ENCODE measurements around the gene SOD1.

Gene SOD1

DNA sequence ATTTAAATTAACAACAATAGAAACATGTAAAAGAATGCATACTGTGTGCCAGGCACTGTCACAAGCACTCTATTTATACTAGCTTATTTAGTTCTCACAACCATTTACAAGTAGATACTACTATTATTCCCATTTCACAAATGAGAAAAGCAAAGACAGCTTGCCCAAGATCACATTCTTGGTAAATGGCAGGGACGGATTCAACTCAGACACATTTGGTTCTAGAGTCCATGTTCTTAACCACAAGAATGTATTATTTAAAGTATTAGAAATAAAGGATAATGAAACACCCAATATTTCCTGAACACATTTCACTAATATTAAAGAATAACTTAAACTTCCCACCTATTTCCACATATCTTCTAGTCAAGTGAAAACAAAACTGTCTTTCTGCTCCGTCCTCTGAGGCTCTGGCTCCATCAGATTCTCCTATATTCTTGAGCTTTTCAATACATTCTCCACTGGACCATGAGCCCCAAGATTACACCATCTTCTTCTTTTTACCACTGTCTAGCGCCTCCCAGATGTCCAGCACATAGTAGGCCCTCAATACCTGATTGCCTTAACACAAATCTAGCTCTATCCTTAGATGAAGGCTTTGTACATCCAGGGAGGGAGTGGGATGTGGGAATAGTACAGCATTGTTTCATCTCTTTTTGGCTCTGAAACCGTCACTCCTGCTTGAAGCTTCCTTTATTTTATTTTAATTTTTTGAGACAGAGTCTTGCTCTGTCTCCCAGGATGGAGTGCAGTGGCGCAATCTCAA is 29.3 kb downstream of the SOD1 start:
- H3K4me3 Mint-ChIP-seq: no peak overlapping the region
- no peaks in the 10 kb centered on the region for H3K27me3 Mint-ChIP-seq
- peaks cover 19% of the 10 kb centered on the region for H3K36me3 Mint-ChIP-seq

GRCh38 chr21:31693222-31693621 is 33.7 kb downstream of the SOD1 start:
- Mint-ChIP-seq H3K9me3 (no peaks in the 10 kb centered on the region), H3K27me3 (no peaks in the 10 kb centered on the region), H3K36me3 (peaks cover 23% of the 10 kb centered on the region), H3K4me3 (no peak overlapping the region), H3K27ac (no peak overlapping the region), H3K4me1 (peaks cover 3% of the 10 kb centered on the region)

More for the DNA sequence above, 29.3 kb downstream of the SOD1 start:
- Mint-ChIP-seq H3K27ac (peak overlapping the region; percentile 47), H3K9me3 (no peaks in the 10 kb centered on the region), H3K4me1 (no peaks in the 10 kb centered on the region)

DNA sequence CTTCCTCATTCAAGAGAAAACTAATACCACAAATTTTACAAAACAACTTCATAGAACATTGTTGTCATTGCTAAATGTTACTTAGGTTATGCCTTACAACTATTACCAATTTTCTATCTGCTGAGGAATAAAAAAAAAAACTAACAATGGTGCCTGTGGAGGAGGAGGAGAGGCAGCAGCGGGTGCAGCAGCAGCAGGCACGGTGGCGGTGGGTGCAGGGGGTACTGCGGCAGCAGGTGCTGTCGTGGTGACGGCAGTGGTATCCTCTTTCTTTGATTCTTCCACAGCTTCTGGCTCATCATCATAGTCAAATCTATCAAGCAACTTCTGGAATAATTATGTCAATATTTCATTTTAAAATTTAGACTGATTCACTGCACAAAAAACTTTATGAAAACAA is 36.9 kb downstream of the SOD1 start:
- H3K9me3 Mint-ChIP-seq: no peaks in the 10 kb centered on the region
- no peak overlapping the region for H3K4me3 Mint-ChIP-seq
- peaks cover 8% of the 10 kb centered on the region for H3K4me1 Mint-ChIP-seq
- no peaks in the 10 kb centered on the region for H3K27me3 Mint-ChIP-seq
- peak overlapping the region; percentile 10 for H3K27ac Mint-ChIP-seq
- peaks cover 25% of the 10 kb centered on the region for H3K36me3 Mint-ChIP-seq

- Mint-ChIP-seq H3K9me3 (no peaks in the 10 kb centered on the region), H3K27ac (peak overlapping the region; percentile 55), H3K4me1 (peaks cover 11% of the 10 kb centered on the region), H3K27me3 (no peaks in the 10 kb centered on the region), H3K36me3 (peaks cover 24% of the 10 kb centered on the region), H3K4me3 (no peak overlapping the region)
Observed at GRCh38 chr21:31698461-31698860, 39.0 kb downstream of the SOD1 start.

DNA sequence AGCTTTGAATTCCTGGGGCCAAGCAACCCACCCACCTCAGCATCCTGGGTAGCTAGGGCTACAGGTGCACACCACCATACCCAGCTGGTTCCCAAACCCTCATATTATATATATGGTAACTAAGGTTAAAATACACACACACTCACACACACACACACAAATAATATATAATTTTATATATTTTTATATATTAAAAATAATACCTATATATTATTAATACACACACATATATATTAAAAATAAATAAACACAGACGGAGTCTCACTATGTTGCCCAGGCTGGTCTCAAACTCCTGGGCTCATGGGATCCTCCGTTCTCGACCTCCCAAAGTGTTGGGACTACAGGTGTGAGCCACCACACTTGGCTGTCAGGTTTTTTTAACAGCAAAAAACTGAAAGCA is 40.5 kb downstream of the SOD1 start:
- Mint-ChIP-seq H3K9me3 (no peaks in the 10 kb centered on the region), H3K27me3 (no peaks in the 10 kb centered on the region), H3K36me3 (peaks cover 19% of the 10 kb centered on the region), H3K27ac (no peak overlapping the region), H3K4me3 (no peak overlapping the region), H3K4me1 (peaks cover 15% of the 10 kb centered on the region)

DNA sequence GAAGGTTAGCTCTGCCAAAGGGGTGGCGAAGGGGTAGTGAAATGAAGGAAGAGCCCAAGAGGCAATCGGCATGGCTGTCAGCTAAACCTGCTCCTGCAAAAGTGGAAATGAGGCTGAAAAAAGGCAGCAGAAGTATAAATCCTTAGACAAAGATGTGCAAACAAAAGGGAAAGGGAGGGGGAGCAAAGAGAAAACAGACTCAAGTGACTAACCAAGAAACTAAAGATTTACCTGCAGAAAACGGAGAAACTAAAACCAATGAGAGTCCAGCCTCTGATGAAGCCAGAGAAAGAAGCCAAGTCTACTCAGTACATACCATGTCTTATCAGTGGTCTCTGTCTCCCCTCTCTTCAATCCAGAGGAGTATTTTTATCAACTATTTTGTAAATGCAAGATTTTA is 47.1 kb downstream of the SOD1 start:
- Mint-ChIP-seq H3K4me3 (no peak overlapping the region), H3K9me3 (no peaks in the 10 kb centered on the region), H3K36me3 (peaks cover 8% of the 10 kb centered on the region), H3K27ac (no peak overlapping the region), H3K27me3 (no peaks in the 10 kb centered on the region), H3K4me1 (peaks cover 58% of the 10 kb centered on the region)

DNA sequence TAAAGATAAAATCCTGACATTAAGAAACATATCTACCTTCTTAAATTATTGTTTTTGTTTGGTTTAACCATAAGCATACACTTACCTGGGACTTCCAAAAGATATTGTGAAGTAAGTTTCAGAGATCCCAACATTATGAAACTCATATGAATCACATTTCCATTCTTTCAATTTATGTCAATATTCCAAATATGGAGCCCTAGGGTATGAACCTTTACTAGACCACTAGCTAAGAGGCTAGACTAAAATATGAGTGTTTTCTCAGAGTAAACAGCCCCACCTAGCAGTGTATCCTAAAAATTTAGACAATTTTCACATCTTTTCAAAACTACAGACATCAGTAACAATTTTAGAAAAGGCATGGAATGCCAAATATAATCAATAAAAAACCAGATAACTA is 48.0 kb downstream of the SOD1 start:
- H3K9me3 Mint-ChIP-seq: no peaks in the 10 kb centered on the region
- H3K27me3 Mint-ChIP-seq: no peaks in the 10 kb centered on the region
- peak overlapping the region; percentile 46 for H3K27ac Mint-ChIP-seq
- peaks cover 6% of the 10 kb centered on the region for H3K36me3 Mint-ChIP-seq
- H3K4me1 Mint-ChIP-seq: peaks cover 65% of the 10 kb centered on the region
- no peak overlapping the region for H3K4me3 Mint-ChIP-seq

DNA sequence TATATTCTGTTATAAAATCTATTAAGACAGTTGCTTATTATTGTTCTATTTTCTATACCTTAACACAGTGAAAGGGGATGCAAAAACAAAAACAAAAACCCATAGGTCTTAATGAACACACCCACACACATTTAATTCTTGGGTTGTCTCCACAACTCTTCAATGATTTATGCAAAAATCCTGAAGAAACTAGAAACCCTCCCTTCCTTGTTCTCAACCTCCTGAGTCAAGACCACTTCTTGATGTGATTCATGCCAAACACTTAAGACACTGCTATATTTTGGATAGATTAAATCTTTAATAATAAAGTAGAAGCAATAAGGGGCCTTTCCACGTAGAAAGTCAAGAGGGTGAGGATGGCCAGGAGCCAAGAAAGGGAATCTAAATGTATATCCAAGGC is 49.0 kb downstream of the SOD1 start:
- Mint-ChIP-seq H3K9me3 (no peaks in the 10 kb centered on the region), H3K27me3 (no peaks in the 10 kb centered on the region), H3K4me1 (peaks cover 72% of the 10 kb centered on the region), H3K27ac (no peak overlapping the region), H3K4me3 (no peak overlapping the region), H3K36me3 (peaks cover 6% of the 10 kb centered on the region)

- Mint-ChIP-seq H3K4me1 (peaks cover 87% of the 10 kb centered on the region), H3K36me3 (peaks cover 4% of the 10 kb centered on the region), H3K4me3 (peak overlapping the region; percentile 31), H3K9me3 (no peaks in the 10 kb centered on the region), H3K27me3 (no peaks in the 10 kb centered on the region), H3K27ac (no peak overlapping the region)
Observed at GRCh38 chr21:31710586-31710985, 51.1 kb downstream of the SOD1 start.

DNA sequence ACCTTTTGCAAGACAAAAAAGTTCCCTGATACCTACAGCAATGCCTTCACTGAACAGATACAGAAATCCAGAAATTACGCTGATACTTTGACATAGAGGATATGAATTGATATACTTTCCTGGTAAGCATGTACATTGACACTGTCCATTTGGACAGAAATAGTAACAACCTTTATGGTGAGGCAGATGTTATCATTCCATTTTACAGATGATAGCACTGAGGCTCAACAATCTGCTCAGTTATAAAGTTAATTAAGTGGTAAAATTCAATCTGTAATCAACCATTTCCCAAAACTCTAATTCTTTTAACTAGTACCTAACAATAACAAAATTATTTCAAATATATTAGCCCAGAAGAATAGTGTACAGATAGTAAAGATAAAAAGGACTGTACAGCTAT is 51.8 kb downstream of the SOD1 start:
- Mint-ChIP-seq H3K4me1 (peaks cover 92% of the 10 kb centered on the region), H3K27ac (no peak overlapping the region), H3K27me3 (no peaks in the 10 kb centered on the region), H3K4me3 (no peak overlapping the region), H3K36me3 (peaks cover 4% of the 10 kb centered on the region), H3K9me3 (no peaks in the 10 kb centered on the region)

- peaks cover 4% of the 10 kb centered on the region for H3K36me3 Mint-ChIP-seq
- H3K9me3 Mint-ChIP-seq: no peaks in the 10 kb centered on the region
- H3K27ac Mint-ChIP-seq: no peak overlapping the region
- no peak overlapping the region for H3K4me3 Mint-ChIP-seq
- H3K27me3 Mint-ChIP-seq: no peaks in the 10 kb centered on the region
- H3K4me1 Mint-ChIP-seq: peaks cover 92% of the 10 kb centered on the region
Observed at GRCh38 chr21:31711745-31712285, 52.3 kb downstream of the SOD1 start.

DNA sequence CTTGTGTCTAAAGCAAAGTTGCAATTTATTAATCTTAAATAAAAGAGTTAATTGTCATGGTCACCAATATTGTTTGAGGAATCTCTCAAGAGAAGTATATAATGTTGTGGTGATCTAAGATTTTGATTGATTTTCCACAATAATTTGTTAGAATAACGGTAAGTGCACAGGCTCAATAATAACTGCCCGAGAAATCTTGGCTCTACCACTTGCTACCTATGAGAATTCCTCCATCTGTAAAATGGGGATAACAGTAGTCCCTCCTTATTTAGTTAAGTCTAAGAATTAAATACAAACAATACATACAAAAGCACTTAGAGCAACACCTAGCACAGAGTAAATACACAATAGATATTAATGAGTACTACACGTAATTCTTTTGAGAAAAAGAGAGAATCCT is 53.6 kb downstream of the SOD1 start:
- peaks cover 91% of the 10 kb centered on the region for H3K4me1 Mint-ChIP-seq
- peak overlapping the region; percentile 66 for H3K27ac Mint-ChIP-seq
- H3K9me3 Mint-ChIP-seq: no peaks in the 10 kb centered on the region
- H3K4me3 Mint-ChIP-seq: no peak overlapping the region
- H3K27me3 Mint-ChIP-seq: no peaks in the 10 kb centered on the region
- H3K36me3 Mint-ChIP-seq: peaks cover 3% of the 10 kb centered on the region

- Mint-ChIP-seq H3K36me3 (peaks cover 3% of the 10 kb centered on the region), H3K4me3 (peak overlapping the region; percentile 9), H3K27ac (peak overlapping the region; percentile 85), H3K27me3 (no peaks in the 10 kb centered on the region), H3K9me3 (no peaks in the 10 kb centered on the region), H3K4me1 (peaks cover 94% of the 10 kb centered on the region)
Observed at GRCh38 chr21:31713973-31714740, 54.7 kb downstream of the SOD1 start.

- H3K9me3 Mint-ChIP-seq: no peaks in the 10 kb centered on the region
- no peak overlapping the region for H3K4me3 Mint-ChIP-seq
- H3K27me3 Mint-ChIP-seq: no peaks in the 10 kb centered on the region
- peaks cover 5% of the 10 kb centered on the region for H3K36me3 Mint-ChIP-seq
- H3K27ac Mint-ChIP-seq: peak overlapping the region; percentile 85
- peaks cover 93% of the 10 kb centered on the region for H3K4me1 Mint-ChIP-seq
Observed at GRCh38 chr21:31714741-31715365, 55.4 kb downstream of the SOD1 start.

DNA sequence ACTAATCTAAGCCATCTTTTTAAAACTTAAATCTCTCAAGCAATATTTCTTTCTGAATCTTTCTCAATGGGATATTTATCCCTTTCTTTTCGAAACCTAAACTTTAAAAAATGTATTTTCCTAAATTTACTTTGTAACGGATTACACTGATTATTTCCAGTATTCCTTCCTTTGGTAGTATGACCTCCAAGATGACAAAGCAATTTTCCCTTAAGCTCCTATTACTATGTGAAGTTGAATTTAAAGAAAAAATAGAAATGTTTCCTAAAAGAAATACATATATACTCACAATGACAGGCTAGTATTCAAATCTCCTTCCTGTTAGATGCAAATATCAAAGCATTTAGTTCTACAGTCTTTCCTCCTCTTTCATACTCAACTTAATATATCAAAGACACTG is 56.6 kb downstream of the SOD1 start:
- H3K27me3 Mint-ChIP-seq: no peaks in the 10 kb centered on the region
- H3K4me3 Mint-ChIP-seq: peak overlapping the region; percentile 63
- H3K27ac Mint-ChIP-seq: peak overlapping the region; percentile 59
- H3K36me3 Mint-ChIP-seq: peaks cover 6% of the 10 kb centered on the region
- no peaks in the 10 kb centered on the region for H3K9me3 Mint-ChIP-seq
- peaks cover 93% of the 10 kb centered on the region for H3K4me1 Mint-ChIP-seq
